Type B pancreatic cell (in vitro differentiated cells): ENCODE measurements around the gene RCBTB1. TPM values are rescaled to one million over a fixed set of nuclear protein-coding genes. Genes with fewer than 3 reads are reported as not detected.

Experiments
- DNase-seq: peaks from one replicate; pipeline ENCODE4 v3.0.0; 2021; ENCODE audit warnings: mixed read lengths; ENCODE audit not compliant: unreplicated experiment; ENCODE audit errors: extremely low spot score
- H3K27ac Mint-ChIP-seq: 2 replicates; pipeline ENCODE4 v1.8.0; 2021; ENCODE audit warnings: mild to moderate bottlenecking, mixed read lengths
- H3K27me3 Mint-ChIP-seq: 2 replicates; pipeline ENCODE4 v1.8.0; 2021; ENCODE audit warnings: mixed read lengths
- H3K36me3 Mint-ChIP-seq: 2 replicates; pipeline ENCODE4 v1.8.0; 2021; ENCODE audit warnings: mixed read lengths
- H3K4me1 Mint-ChIP-seq: one replicate; pipeline ENCODE4 v1.8.0; 2021; ENCODE audit warnings: mixed read lengths; ENCODE audit not compliant: unreplicated experiment
- H3K4me3 Mint-ChIP-seq: 2 replicates; pipeline ENCODE4 v1.8.0; 2021; ENCODE audit warnings: mild to moderate bottlenecking, mixed read lengths
- H3K9me3 Mint-ChIP-seq: 2 replicates; pipeline ENCODE4 v1.8.0; 2021; ENCODE audit warnings: mixed read lengths
- long read RNA-seq: library from polyadenylated mRNA; unstranded; transcript quantifications from one replicate; pipeline ENCODE4 v2.0.0, GENCODE V29; 2020
- total RNA-seq: library from RNA; stranded (reverse); gene quantifications from 2 replicates; pipeline ENCODE4 v1.2.1, GENCODE V29; 2021; ENCODE audit warnings: low replicate concordance
- TF ChIP-seq, protein P1 (sequence below): fragments of 200-600 bp; sonication (generic); conservative IDR thresholded peaks from 2 replicates; pipeline ENCODE4 v1.5.0; 2021; ENCODE audit warnings: antibody characterized with exemption, mild to moderate bottlenecking

Gene RCBTB1
- total RNA-seq = 11.3 and 30.7 TPM in 2 replicates
- long read RNA-seq, full-length matches to known transcripts = 5 of 15 reads
- long read RNA-seq, partial matches to known transcripts = 6 of 15 reads
- long read RNA-seq, other reads (novel, unspliced or antisense) = 4 of 15 reads

GRCh38 chr13:49585220-49586157 lies at the start of gene RCBTB1:
Gene RCBTB1, minus strand, starts transcription at chr13:49585558. Its CDS starts 18,279 bp downstream, at chr13:49567279.
- no peaks in the 10 kb centered on the region for H3K9me3 Mint-ChIP-seq
- H3K4me3 Mint-ChIP-seq = peak within 1 kb of the TSS; percentile 91
- TF ChIP-seq, protein P1, sequence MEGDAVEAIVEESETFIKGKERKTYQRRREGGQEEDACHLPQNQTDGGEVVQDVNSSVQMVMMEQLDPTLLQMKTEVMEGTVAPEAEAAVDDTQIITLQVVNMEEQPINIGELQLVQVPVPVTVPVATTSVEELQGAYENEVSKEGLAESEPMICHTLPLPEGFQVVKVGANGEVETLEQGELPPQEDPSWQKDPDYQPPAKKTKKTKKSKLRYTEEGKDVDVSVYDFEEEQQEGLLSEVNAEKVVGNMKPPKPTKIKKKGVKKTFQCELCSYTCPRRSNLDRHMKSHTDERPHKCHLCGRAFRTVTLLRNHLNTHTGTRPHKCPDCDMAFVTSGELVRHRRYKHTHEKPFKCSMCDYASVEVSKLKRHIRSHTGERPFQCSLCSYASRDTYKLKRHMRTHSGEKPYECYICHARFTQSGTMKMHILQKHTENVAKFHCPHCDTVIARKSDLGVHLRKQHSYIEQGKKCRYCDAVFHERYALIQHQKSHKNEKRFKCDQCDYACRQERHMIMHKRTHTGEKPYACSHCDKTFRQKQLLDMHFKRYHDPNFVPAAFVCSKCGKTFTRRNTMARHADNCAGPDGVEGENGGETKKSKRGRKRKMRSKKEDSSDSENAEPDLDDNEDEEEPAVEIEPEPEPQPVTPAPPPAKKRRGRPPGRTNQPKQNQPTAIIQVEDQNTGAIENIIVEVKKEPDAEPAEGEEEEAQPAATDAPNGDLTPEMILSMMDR = no peak
- peaks cover 13% of the 10 kb centered on the region for H3K4me1 Mint-ChIP-seq
- peak within 1 kb of the TSS; percentile 78 for H3K27ac Mint-ChIP-seq
- H3K27me3 Mint-ChIP-seq = peaks cover 6% of the 10 kb centered on the region
- peaks cover 8% of the 10 kb centered on the region for H3K36me3 Mint-ChIP-seq
- peak; percentile 77 for DNase-seq

DNA sequence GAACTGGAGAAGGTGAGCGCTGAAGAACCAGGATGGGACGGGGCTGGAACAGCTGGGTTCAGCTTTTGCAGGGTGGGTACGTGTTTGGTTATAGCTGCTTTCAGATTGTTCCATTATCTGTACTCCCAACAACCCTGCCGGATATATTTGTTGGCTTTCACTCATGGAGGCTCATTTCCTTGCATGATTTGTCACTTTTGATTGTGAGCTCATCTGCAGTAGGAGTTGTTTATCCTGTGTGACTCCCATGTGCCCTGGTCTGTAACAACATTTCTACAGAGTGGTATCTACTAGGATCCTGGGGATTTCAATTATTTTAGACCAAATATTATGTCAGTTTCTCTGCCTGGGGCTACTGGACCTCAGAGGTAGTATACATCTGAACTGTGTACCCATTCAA lies 48.4 kb upstream of the RCBTB1 start:
- no peak for DNase-seq
- Mint-ChIP-seq H3K9me3 (no peaks in the 10 kb centered on the region), H3K4me1 (no peaks in the 10 kb centered on the region), H3K4me3 (no peak overlapping the region), H3K36me3 (no peaks in the 10 kb centered on the region), H3K27ac (no peak overlapping the region), H3K27me3 (no peaks in the 10 kb centered on the region)
- TF ChIP-seq, protein P1 = no peak

GRCh38 chr13:49632156-49632555 lies 46.8 kb upstream of the RCBTB1 start:
- Mint-ChIP-seq H3K36me3 (no peaks in the 10 kb centered on the region), H3K27ac (no peak overlapping the region), H3K27me3 (no peaks in the 10 kb centered on the region), H3K9me3 (no peaks in the 10 kb centered on the region), H3K4me1 (peaks cover 4% of the 10 kb centered on the region), H3K4me3 (no peak overlapping the region)
- DNase-seq = no peak
- TF ChIP-seq, protein P1 = no peak

GRCh38 chr13:49630580-49630979 lies 45.2 kb upstream of the RCBTB1 start:
- Mint-ChIP-seq H3K4me1 (peaks cover 10% of the 10 kb centered on the region), H3K9me3 (no peaks in the 10 kb centered on the region), H3K4me3 (no peak overlapping the region), H3K36me3 (no peaks in the 10 kb centered on the region), H3K27me3 (no peaks in the 10 kb centered on the region), H3K27ac (no peak overlapping the region)
- TF ChIP-seq, protein P1 = no peak
- DNase-seq = no peak

DNA sequence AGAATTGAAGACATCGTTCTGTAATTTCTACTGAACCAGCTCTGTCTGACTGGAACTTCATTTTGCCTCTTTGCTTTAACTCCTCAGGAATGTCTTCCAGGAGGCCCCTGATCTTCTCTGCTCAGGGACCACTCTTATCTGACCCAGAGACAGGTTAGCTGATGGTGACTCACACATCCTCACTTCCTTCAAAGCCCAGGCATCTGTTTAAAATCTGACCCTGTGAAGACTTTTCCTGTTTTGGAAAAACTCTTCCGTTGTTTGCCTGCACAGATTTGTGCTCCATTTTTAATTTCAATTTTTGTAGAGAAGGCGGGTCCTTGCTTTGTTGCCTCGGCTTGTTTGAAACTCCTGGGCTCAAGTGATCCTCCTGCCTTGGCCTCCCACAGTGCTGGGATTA lies 44.6 kb upstream of the RCBTB1 start:
- H3K27me3 Mint-ChIP-seq = no peaks in the 10 kb centered on the region
- no peaks in the 10 kb centered on the region for H3K36me3 Mint-ChIP-seq
- no peak for DNase-seq
- H3K9me3 Mint-ChIP-seq = no peaks in the 10 kb centered on the region
- no peak overlapping the region for H3K4me3 Mint-ChIP-seq
- TF ChIP-seq, protein P1 = no peak
- H3K4me1 Mint-ChIP-seq = peaks cover 11% of the 10 kb centered on the region
- H3K27ac Mint-ChIP-seq = no peak overlapping the region
